ENCODE data around the gene EP400.

The EP400 gene

GRCh38 chr12:131911851-131912477 lies 37.8 kb upstream of the EP400 start:
- DNase-seq: no peak

- DNase-seq: peak in 2 of 3 donors; percentile 21 to 45
Measured at GRCh38 chr12:131912518-131913274, 37.0 kb upstream of the EP400 start.

- no peak for DNase-seq
Measured at GRCh38 chr12:131913666-131914065, 36.1 kb upstream of the EP400 start.

- DNase-seq: no peak
Measured at GRCh38 chr12:131914179-131914702, 35.5 kb upstream of the EP400 start.

- no peak for DNase-seq
Measured at GRCh38 chr12:131915000-131915689, 34.6 kb upstream of the EP400 start.

GRCh38 chr12:131915823-131916222 lies 33.9 kb upstream of the EP400 start:
- DNase-seq: no peak

- no peak for DNase-seq
Measured at GRCh38 chr12:131916306-131917138, 33.2 kb upstream of the EP400 start.

GRCh38 chr12:131917139-131917710 lies 32.5 kb upstream of the EP400 start:
- DNase-seq: no peak

- DNase-seq: no peak
Measured at GRCh38 chr12:131917711-131918306, 31.9 kb upstream of the EP400 start.

- no peak for DNase-seq
Measured at GRCh38 chr12:131918311-131919050, 31.3 kb upstream of the EP400 start.

- no peak for DNase-seq
Measured at GRCh38 chr12:131919051-131919347, 30.7 kb upstream of the EP400 start.

GRCh38 chr12:131919366-131920156 lies 30.2 kb upstream of the EP400 start:
- no peak for DNase-seq

- DNase-seq: no peak
Measured at GRCh38 chr12:131920157-131920508, 29.6 kb upstream of the EP400 start.

GRCh38 chr12:131920902-131921840 lies 28.6 kb upstream of the EP400 start:
- DNase-seq: no peak

- DNase-seq: no peak
Measured at GRCh38 chr12:131921866-131922769, 27.6 kb upstream of the EP400 start.

- no peak for DNase-seq
Measured at GRCh38 chr12:131922772-131923171, 27.0 kb upstream of the EP400 start.

- no peak for DNase-seq
Measured at GRCh38 chr12:131923260-131923659, 26.5 kb upstream of the EP400 start.
